ENCODE measurements around the gene ZNF646.

GRCh38 chr16:31080035-31080629 lies 5.9 kb downstream of the ZNF646 start:
- TF ChIP-seq POLR2A (IDR thresholded peaks at IDR 0.05): no peak
- TF ChIP-seq CTCF (IDR thresholded peaks at IDR 0.05): no peak
